Measurements from ENCODE around the gene RPS19BP1.
A peak's percentile ranks its signal among the peaks of the same experiment; 100 is the strongest.

Gene RPS19BP1

GRCh38 chr22:39532215-39533073, at the start of gene RPS19BP1:
RPS19BP1 (minus strand) TSS chr22:39532748; CDS start chr22:39532738, 10 bp downstream.
- peak; percentile 99 for DNase-seq (ENCODE audit: low read depth)

- DNase-seq (ENCODE audit: low read depth): no peak
Measured at GRCh38 chr22:39581303-39581702, 48.8 kb upstream of the RPS19BP1 start.

- no peak for DNase-seq (ENCODE audit: low read depth)
Measured at GRCh38 chr22:39580795-39581194, 48.2 kb upstream of the RPS19BP1 start.

GRCh38 chr22:39580006-39580441, 47.5 kb upstream of the RPS19BP1 start:
- DNase-seq (ENCODE audit: low read depth): no peak

- DNase-seq (ENCODE audit: low read depth): no peak
Measured at GRCh38 chr22:39577900-39578299, 45.4 kb upstream of the RPS19BP1 start.

GRCh38 chr22:39577366-39577765, 44.8 kb upstream of the RPS19BP1 start:
- DNase-seq (ENCODE audit: low read depth): no peak

GRCh38 chr22:39576027-39576426, 43.5 kb upstream of the RPS19BP1 start:
- DNase-seq (ENCODE audit: low read depth): no peak

GRCh38 chr22:39575552-39575825, 42.9 kb upstream of the RPS19BP1 start:
- DNase-seq (ENCODE audit: low read depth): no peak

- no peak for DNase-seq (ENCODE audit: low read depth)
Measured at GRCh38 chr22:39574779-39575551, 42.4 kb upstream of the RPS19BP1 start.

- DNase-seq (ENCODE audit: low read depth): no peak
Measured at GRCh38 chr22:39571538-39571937, 39.0 kb upstream of the RPS19BP1 start.

GRCh38 chr22:39570665-39571064, 38.1 kb upstream of the RPS19BP1 start, which contains the start of gene CACNA1I:
CACNA1I (plus strand) TSS chr22:39570753; CDS start chr22:39570753, 0 bp downstream.
- no peak for DNase-seq (ENCODE audit: low read depth)

GRCh38 chr22:39570226-39570625, 37.7 kb upstream of the RPS19BP1 start:
- no peak for DNase-seq (ENCODE audit: low read depth)

GRCh38 chr22:39569066-39569465, 36.5 kb upstream of the RPS19BP1 start:
- no peak for DNase-seq (ENCODE audit: low read depth)

- no peak for DNase-seq (ENCODE audit: low read depth)
Measured at GRCh38 chr22:39568278-39568981, 35.9 kb upstream of the RPS19BP1 start.

GRCh38 chr22:39567135-39567946, 34.8 kb upstream of the RPS19BP1 start:
- DNase-seq (ENCODE audit: low read depth): no peak

GRCh38 chr22:39565414-39565944, 32.9 kb upstream of the RPS19BP1 start:
- DNase-seq (ENCODE audit: low read depth): no peak

- DNase-seq (ENCODE audit: low read depth): no peak
Measured at GRCh38 chr22:39563571-39564428, 31.3 kb upstream of the RPS19BP1 start.

GRCh38 chr22:39562839-39563489, 30.4 kb upstream of the RPS19BP1 start:
- no peak for DNase-seq (ENCODE audit: low read depth)

- DNase-seq (ENCODE audit: low read depth): no peak
Measured at GRCh38 chr22:39560127-39560526, 27.6 kb upstream of the RPS19BP1 start.
